ENCODE measurements around the gene UBE2F.

DNA sequence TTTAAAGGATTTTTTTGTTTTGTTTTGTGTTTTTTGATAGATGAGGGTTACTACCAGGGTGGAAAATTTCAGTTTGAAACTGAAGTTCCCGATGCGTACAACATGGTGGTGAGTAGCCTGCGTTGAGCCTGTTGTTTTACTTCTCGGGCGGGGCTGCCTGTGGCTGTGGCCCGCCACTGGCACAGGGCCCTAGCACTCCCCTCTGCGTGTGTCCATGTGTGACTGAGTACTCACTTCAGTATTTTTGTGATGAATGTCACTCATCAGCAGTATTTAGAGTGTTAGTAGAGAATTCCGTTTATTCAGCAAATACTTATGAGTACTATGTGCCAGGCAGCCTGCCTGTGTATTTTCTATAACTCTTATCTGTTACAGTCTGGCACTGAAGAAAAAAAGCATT is 49.7 kb downstream of the UBE2F start:
- TF ChIP-seq, protein P1, sequence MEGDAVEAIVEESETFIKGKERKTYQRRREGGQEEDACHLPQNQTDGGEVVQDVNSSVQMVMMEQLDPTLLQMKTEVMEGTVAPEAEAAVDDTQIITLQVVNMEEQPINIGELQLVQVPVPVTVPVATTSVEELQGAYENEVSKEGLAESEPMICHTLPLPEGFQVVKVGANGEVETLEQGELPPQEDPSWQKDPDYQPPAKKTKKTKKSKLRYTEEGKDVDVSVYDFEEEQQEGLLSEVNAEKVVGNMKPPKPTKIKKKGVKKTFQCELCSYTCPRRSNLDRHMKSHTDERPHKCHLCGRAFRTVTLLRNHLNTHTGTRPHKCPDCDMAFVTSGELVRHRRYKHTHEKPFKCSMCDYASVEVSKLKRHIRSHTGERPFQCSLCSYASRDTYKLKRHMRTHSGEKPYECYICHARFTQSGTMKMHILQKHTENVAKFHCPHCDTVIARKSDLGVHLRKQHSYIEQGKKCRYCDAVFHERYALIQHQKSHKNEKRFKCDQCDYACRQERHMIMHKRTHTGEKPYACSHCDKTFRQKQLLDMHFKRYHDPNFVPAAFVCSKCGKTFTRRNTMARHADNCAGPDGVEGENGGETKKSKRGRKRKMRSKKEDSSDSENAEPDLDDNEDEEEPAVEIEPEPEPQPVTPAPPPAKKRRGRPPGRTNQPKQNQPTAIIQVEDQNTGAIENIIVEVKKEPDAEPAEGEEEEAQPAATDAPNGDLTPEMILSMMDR (IDR thresholded peaks at IDR 0.05): no peak
- no peak for TF ChIP-seq POLR2A (IDR thresholded peaks at IDR 0.05)
